Bronchial smooth muscle cell (primary cell): Measurements from ENCODE around the gene LIPJ. TPM values are rescaled to one million over a fixed set of nuclear protein-coding genes. Genes with fewer than 3 reads are reported as not detected.

Experiments
- total RNA-seq: library from RNA; depleted of rRNA; stranded (reverse); fragments of >200 nt; gene quantifications from 2 replicates; pipeline ENCODE4 v1.2.1, GENCODE V29; 2014

Gene LIPJ, protein sequence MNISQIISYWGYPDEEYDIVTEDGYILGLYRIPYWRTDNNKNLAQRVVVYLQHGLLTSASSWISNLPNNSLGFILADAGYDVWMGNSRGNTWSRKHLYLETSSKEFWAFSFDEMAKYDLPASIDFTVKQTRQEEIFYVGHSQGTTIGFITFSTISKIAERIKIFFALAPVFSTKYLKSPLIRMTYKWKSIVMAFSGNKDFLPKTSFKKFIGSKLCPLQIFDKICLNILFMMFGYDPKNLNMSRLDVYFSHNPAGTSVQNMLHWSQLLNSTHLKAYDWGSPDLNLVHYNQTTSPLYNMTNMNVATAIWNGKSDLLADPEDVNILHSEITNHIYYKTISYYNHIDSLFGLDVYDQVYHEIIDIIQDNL
- under 0.01 and 0.16 TPM in 2 replicates for total RNA-seq

DNA sequence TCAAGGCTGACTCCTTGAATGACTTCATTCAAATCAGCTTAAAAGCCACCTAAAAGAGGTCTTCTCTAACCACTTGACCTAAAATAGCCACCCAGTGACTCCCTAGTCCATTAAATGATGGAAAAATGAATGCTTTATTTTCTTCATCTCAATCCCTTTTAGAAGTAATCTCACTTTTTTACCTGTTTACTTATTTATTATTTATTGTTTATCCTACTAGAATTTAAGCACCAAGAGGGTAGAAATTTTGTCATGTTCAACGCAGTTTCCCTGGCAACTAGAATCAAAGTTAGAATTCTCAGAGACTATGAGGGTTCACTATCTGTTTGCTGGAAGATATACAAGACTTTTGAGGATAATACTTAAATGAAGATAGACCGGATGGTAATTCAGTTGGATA, at the start of gene LIPJ:
TSS of gene LIPJ (plus strand) at position 301 of the 400 bp plus-strand sequence. CDS start 3,926 bp downstream, outside the sequence.

DNA sequence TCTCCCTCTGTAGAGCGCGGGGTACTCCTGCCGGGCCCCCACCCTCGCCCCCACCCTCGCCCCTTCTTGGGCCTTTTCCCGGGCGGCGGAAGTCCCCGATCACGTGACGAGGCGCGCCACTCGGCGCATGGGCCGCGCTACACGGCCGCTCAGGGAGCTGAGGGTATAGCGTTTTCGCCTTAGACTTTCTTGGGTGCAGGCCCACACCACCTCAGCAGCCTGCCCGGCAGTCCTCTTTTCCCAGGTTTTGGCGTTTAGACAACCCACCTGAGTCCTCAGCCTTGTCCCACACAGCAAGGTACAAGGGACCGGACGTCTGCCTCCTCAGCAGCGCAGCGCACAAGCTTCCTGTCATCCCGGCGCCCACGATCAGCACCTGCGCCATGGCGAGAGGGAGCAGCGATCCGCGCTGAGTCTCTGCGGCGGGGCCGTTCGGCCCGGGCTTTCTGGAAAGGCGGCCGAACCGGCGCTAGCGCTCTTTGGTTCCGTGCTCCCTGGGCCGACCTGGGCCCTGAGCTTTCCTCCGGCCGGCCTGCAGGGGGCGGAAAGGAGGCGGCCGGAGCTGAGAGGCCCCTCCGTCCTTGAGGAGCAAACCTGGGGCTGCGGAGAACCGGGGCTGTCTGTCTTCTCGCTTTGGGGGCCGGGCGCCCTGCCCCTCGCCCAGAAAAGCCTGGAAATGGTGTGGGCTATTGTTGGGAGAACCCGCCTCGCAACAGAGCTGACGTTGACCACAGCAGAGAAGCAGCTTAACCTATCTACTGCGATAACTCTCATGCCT, 3.6 kb upstream of the LIPJ start, which contains the start of gene RNLS:
TSS of gene RNLS (minus strand) at position 513 of the 778 bp plus-strand sequence.

Other genes with a start within 250 kb of the LIPJ start
- 10.4 and 12.6 TPM in 2 replicates for gene RNLS, start 3.4 kb upstream of the LIPJ start, total RNA-seq
- not detected in 2 replicates for gene LIPF, start 77.7 kb downstream of the LIPJ start, total RNA-seq
- not detected in 2 replicates for gene LIPK, start 119.5 kb downstream of the LIPJ start, total RNA-seq
- not detected in 2 replicates for gene LIPN, start 173.3 kb downstream of the LIPJ start, total RNA-seq
- gene LIPM, start 216.0 kb downstream of the LIPJ start, total RNA-seq, result not detected in 2 replicates